HG03196 (cell line): Measurements from ENCODE around the gene PRR12.

Experiments used
- ATAC-seq: cut with Tn5 transposase; IDR thresholded peaks from one replicate; pipeline ENCODE4 v1.9.1; 2021; ENCODE audit not compliant: unreplicated experiment

PRR12 gene

GRCh38 chr19:49641688-49642491 lies 50.9 kb downstream of the PRR12 start, which contains the start of gene SCAF1:
TSS of gene SCAF1 (plus strand) at chr19:49642209. CDS start at chr19:49645027, 2,818 bp downstream.
- ATAC-seq = peak; percentile 55

- ATAC-seq = no peak
These were observed 51.6 kb downstream of the PRR12 start for GRCh38 chr19:49642492-49643035.

DNA sequence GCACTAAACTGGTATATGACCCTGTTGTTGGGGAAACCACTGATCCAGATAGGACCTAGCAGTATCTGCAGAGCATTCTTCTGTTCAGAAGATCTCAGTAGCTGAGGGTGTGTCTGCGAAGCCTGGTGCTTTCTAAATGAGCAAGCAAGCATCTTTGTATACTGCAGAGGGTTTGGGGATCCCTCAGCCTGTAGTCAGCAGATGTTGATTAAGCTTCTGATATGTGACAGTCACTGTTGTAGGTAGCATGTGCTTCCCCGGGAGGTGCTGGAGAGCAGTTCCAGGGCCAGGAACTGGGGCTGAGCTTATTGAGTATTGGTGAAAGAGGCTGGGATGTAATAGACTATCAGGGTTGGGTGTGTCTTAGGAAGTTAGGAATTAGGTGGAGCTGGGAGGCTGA lies 52.5 kb downstream of the PRR12 start:
- no peak for ATAC-seq

GRCh38 chr19:49645592-49645991 lies 54.6 kb downstream of the PRR12 start:
- no peak for ATAC-seq

DNA sequence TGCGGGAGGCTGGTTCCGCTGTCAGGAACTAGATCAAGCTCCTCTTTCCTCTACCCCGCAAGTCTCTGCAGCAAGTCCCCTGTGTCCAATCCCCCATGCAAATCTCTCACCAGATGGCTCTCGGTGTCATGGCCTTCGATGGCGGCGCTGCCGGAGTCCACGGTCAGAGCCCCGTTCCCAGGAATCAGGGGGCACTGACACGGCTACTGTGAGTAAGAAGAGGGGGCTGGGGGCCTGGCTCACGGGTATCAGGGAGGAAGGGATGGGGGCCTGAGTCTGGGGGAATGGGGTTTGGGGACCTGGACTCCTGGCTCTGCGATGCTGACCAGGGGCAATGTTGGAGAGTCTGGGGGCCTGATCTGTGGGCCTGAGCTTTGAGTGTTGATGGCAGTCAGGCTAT lies 55.0 kb downstream of the PRR12 start:
- no peak for ATAC-seq

DNA sequence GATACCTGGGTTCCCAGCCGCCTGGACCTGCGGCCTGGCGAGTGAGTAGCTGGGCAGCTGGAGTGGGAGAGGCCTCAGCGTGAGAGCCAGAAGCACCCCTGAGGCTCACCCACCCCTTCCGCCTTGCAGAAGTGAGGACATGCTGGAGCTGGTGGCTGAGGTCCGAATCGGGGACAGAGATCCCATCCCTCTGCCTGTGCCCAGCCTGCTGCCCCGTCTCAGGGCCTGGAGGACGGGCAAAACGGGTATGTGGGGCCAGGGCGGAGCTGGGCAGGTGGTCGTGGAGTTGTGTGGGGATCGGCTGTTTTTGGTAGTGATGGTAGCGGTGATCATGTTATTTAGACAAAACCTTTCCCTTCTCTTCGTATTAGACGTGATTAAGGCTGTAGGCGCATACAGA lies 55.6 kb downstream of the PRR12 start:
- ATAC-seq = no peak

- ATAC-seq = no peak
These were observed 60.2 kb downstream of the PRR12 start for GRCh38 chr19:49651029-49651819.

DNA sequence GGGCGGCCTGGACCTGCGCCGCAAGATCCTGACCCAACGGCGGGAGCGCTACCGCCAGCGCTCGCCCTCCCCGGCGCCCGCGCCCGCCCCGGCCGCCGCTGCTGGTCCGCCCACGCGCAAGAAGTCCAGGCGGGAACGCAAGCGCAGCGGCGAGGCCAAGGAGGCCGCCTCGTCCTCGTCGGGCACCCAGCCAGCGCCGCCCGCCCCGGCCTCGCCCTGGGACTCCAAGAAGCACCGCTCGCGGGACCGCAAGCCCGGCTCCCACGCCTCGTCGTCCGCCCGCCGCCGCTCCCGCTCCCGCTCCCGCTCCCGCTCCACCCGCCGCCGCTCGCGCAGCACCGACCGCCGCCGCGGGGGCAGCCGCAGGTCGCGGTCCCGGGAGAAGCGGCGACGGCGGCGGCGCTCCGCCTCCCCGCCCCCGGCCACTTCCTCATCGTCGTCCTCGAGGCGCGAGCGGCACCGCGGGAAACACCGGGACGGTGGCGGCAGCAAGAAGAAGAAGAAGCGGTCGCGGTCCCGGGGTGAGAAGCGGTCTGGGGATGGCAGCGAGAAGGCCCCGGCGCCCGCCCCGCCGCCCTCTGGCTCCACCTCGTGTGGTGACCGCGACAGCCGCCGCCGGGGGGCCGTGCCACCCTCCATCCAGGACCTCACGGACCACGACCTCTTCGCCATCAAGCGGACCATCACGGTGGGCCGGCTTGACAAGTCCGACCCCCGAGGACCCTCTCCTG lies 61.0 kb downstream of the PRR12 start:
- no peak for ATAC-seq

DNA sequence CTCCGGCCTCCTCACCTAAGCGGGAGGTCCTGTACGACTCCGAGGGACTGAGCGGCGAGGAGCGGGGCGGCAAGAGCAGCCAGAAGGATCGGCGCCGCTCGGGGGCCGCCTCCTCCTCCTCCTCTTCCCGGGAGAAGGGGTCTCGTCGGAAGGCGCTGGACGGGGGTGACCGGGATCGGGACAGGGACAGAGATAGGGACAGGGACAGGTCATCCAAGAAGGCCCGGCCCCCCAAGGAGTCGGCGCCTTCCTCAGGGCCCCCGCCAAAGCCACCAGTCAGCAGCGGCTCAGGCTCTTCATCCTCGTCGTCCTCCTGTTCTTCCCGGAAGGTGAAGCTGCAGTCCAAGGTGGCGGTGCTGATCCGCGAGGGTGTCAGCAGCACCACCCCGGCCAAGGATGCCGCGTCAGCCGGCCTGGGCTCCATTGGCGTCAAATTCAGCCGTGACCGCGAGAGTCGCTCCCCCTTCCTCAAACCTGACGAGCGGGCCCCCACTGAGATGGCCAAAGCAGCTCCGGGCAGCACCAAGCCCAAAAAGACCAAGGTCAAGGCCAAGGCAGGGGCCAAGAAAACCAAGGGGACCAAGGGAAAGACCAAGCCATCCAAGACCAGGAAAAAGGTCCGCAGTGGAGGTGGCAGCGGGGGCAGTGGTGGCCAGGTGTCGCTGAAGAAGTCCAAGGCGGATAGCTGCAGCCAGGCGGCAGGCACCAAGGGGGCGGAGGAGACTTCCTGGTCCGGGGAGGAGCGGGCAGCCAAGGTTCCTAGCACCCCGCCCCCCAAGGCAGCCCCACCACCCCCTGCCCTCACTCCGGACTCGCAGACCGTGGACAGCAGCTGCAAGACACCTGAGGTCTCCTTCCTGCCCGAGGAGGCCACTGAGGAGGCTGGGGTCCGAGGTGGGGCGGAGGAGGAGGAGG lies 61.8 kb downstream of the PRR12 start:
- ATAC-seq = no peak

- no peak for ATAC-seq
These were observed 62.5 kb downstream of the PRR12 start for GRCh38 chr19:49653466-49653806.

GRCh38 chr19:49654581-49654980 lies 63.6 kb downstream of the PRR12 start:
- no peak for ATAC-seq

DNA sequence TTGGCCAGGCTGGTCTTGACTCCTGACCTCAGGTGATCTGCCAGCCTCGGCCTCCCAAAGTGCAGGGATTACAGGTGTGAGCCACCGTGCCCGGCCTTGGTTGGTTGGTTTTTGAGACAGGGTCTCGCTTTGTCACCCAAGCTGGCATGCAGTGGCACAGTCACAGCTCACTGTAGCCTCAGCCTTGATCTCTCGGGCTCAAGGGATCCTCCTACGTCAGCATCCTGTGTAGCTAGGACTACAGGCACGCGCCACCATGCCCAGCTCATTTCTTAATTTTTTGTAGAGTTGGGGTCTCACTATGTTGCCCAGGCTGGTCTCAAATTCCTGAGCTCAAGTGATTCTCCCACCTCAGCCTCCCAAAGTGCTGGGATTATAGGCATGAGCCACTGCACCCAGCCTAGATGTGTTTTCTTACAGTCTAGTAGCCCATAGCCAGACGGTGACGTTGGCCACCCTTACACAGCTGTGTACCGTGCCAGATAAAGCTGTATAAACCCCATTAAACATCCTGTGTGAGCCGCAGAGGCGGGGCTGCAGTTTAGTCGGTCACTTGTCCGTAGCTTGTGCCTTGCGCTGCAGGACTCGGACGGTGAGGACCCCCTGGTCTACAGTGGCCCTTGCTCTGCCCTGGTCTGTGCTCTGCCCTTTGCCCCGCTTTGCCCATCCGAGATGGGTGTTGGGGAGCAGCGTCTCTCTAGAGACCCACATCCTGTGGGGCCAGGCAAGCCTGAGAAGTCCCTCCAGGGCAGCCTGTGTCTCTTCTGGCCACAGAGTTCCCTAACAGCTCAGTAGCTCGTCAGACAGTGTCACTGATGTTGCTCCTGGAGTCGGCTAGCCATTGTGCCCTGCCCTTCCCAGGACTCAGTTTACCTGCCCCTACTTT lies 64.8 kb downstream of the PRR12 start:
- no peak for ATAC-seq

GRCh38 chr19:49656456-49657109 lies 65.6 kb downstream of the PRR12 start:
- ATAC-seq = no peak

GRCh38 chr19:49657493-49658138 lies 66.6 kb downstream of the PRR12 start:
- no peak for ATAC-seq

- ATAC-seq = no peak
These were observed 67.1 kb downstream of the PRR12 start for GRCh38 chr19:49658139-49658517.

DNA sequence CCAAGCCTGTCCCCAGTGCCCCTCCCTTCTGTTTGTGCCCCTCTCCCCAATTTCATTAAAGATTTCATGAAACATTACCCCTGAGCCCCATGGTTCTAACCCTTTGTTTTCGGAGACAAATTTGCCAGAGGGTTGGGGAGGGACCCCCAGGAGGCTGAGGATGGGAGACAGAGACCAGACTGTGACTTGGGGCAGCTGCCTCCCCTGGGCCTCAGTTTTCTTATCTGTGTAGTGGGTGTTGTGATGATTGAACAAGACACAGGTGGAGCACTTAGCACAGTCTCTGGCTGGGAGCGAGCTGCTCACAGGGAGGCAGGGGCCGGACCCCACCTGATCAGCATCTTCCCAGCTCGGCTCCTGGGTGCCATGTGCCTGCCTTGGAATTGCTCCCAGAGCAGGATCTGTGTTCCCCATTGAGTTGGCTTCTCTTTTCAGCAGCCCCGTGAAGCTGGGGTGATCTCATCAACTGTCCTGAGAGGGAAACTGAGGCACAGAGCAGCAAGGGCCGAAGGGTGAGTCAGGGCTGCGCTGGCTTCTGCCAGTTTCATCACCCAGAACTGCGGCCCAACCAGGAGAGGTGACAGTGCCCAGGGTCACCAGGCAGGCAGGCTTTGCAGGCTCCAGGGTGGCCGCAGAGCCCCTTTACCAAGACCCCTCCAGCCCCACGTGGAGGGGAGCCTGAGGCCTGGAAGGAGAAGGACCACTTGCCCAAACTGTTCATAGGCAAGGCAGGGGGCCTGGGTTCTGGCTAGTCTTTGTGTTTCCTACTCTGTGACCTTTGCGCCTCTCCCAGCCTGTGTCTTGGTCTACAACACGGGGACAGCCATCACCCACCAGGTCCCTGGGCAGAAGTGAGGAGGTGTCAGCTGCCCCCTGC lies 67.8 kb downstream of the PRR12 start:
- ATAC-seq = no peak

DNA sequence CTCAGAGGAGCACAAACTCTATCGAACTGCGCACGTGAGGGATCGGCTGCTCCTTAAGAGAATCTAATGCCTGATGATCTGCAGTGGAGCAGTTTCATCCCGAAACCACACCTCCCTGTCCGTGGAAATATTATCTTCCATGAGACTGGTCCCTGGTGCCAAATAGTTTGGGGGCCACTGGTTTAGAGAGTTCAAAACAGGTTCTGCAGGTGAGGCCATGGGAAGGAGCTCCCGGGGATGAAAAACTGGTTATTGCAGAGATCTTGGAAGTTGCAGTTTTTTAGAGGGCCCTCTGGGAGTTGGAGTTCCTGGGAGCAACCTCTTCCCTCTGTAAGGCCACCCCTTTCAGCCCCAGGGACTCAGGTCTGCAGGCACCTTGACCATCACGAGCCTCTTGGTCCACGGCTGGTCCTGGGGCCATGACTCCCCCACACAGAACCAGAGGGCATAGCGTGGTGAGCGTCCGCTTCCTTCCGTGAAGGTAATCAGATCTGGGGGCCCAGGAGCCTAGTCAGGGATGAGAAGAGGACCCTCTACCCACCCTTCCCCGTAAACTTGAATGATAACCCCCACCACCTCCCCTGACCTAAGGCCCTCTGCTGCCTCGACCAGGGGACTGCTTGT lies 69.5 kb downstream of the PRR12 start:
- no peak for ATAC-seq
